HG02678 (cell line): Measurements from ENCODE around the gene VIT.
A peak's percentile ranks its signal among the peaks of the same experiment; 100 is the strongest.

Source experiments
- ATAC-seq: cut with Tn5 transposase; IDR thresholded peaks from one replicate; pipeline ENCODE4 v1.9.1; 2021; ENCODE audit warnings: mild to moderate bottlenecking, moderate library complexity; ENCODE audit not compliant: unreplicated experiment

VIT gene

GRCh38 chr2:36756438-36756837, 59.9 kb downstream of the VIT start:
- no peak for ATAC-seq

- no peak for ATAC-seq
These were observed 66.4 kb downstream of the VIT start for GRCh38 chr2:36762764-36763490.

- ATAC-seq = no peak
These were observed 72.6 kb downstream of the VIT start for GRCh38 chr2:36769106-36769505.

GRCh38 chr2:36770542-36771287, 74.2 kb downstream of the VIT start:
- ATAC-seq = no peak

GRCh38 chr2:36771671-36772070, 75.2 kb downstream of the VIT start:
- no peak for ATAC-seq

- ATAC-seq = no peak
These were observed 77.4 kb downstream of the VIT start for GRCh38 chr2:36773947-36774346.

- ATAC-seq = no peak
These were observed 78.8 kb downstream of the VIT start for GRCh38 chr2:36775261-36775660.

GRCh38 chr2:36775806-36776205, 79.3 kb downstream of the VIT start:
- no peak for ATAC-seq

- no peak for ATAC-seq
These were observed 80.8 kb downstream of the VIT start for GRCh38 chr2:36777272-36777671.

- no peak for ATAC-seq
These were observed 81.3 kb downstream of the VIT start for GRCh38 chr2:36777788-36778187.

- ATAC-seq = no peak
These were observed 83.0 kb downstream of the VIT start for GRCh38 chr2:36779462-36779861.

- peak; percentile 53 for ATAC-seq
These were observed 83.8 kb downstream of the VIT start for GRCh38 chr2:36780231-36780839.

- ATAC-seq = no peak
These were observed 85.6 kb downstream of the VIT start for GRCh38 chr2:36781907-36782720.

- no peak for ATAC-seq
These were observed 86.7 kb downstream of the VIT start for GRCh38 chr2:36783246-36783645.

- ATAC-seq = peak; percentile 56
These were observed 88.8 kb downstream of the VIT start for GRCh38 chr2:36785179-36785795.

- ATAC-seq = peak; percentile 52
These were observed 92.8 kb downstream of the VIT start for GRCh38 chr2:36789181-36789804.

GRCh38 chr2:36792951-36793350, 96.4 kb downstream of the VIT start:
- ATAC-seq = no peak

GRCh38 chr2:36797324-36798070, 101.0 kb downstream of the VIT start:
- ATAC-seq = no peak

GRCh38 chr2:36798724-36799123, 102.2 kb downstream of the VIT start:
- ATAC-seq = no peak

GRCh38 chr2:36800381-36800780, 103.9 kb downstream of the VIT start:
- no peak for ATAC-seq
